ENCODE results near the gene GABARAPL1. TPM values are rescaled to one million over a fixed set of nuclear protein-coding genes. Genes with fewer than 3 reads are reported as not detected.

Gene GABARAPL1
- total RNA-seq, 4 donors from 2014 or later: 47.4 to 138 (median 70.2) TPM

DNA sequence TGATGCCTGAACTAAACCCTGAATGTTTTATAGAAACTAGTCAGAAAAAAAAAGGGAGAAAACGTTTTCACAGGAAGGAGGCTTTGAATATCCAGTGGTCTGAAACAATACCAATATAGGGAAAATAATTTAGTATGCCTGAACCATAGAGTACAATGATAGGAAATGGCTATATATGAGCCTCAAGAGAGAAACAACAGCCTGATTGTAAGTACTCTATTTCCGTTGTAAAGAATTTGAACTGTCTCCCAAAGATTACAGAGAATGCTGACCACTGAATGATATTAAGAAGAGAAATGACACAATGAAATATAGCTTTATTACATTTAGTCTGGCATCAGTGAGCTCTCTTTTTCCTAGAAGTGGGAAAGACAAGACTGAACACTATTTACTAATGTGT, 5.5 kb upstream of the GABARAPL1 start:
- no peak for DNase-seq
- no peaks in the 10 kb centered on the region for H3K27me3 ChIP-seq
- no peaks in the 10 kb centered on the region for H3K4me1 ChIP-seq
- no peaks in the 10 kb centered on the region for H3K36me3 ChIP-seq
- H3K9me3 ChIP-seq: no peaks in the 10 kb centered on the region
- no peak overlapping the region for H3K4me3 ChIP-seq
- no peak for TF ChIP-seq POLR2A (IDR thresholded peaks at IDR 0.05)
- TF ChIP-seq, protein P1, sequence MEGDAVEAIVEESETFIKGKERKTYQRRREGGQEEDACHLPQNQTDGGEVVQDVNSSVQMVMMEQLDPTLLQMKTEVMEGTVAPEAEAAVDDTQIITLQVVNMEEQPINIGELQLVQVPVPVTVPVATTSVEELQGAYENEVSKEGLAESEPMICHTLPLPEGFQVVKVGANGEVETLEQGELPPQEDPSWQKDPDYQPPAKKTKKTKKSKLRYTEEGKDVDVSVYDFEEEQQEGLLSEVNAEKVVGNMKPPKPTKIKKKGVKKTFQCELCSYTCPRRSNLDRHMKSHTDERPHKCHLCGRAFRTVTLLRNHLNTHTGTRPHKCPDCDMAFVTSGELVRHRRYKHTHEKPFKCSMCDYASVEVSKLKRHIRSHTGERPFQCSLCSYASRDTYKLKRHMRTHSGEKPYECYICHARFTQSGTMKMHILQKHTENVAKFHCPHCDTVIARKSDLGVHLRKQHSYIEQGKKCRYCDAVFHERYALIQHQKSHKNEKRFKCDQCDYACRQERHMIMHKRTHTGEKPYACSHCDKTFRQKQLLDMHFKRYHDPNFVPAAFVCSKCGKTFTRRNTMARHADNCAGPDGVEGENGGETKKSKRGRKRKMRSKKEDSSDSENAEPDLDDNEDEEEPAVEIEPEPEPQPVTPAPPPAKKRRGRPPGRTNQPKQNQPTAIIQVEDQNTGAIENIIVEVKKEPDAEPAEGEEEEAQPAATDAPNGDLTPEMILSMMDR (IDR thresholded peaks at IDR 0.05): no peak
- no peak overlapping the region for H3K27ac ChIP-seq

GRCh38 chr12:10210225-10210624, 2.5 kb upstream of the GABARAPL1 start:
- DNase-seq: no peak
- TF ChIP-seq, protein P1 (IDR thresholded peaks at IDR 0.05): no peak
- TF ChIP-seq POLR2A (IDR thresholded peaks at IDR 0.05): no peak

GRCh38 chr12:10211101-10211939, 1.4 kb upstream of the GABARAPL1 start:
- peak overlapping the region in 3 of 4 donors; percentile 96 to 99 (median 99) for H3K27ac ChIP-seq
- H3K4me1 ChIP-seq: peaks cover 0 to 9% (median 0%) of the 10 kb centered on the region in 4 donors
- H3K36me3 ChIP-seq: no peaks in the 10 kb centered on the region
- no peaks in the 10 kb centered on the region for H3K27me3 ChIP-seq
- peak in 1 of 3 donors; percentile 49 for DNase-seq
- TF ChIP-seq, protein P1 (IDR thresholded peaks at IDR 0.05): no peak
- no peak for TF ChIP-seq POLR2A (IDR thresholded peaks at IDR 0.05)
- peak overlapping the region in 1 of 4 donors; percentile 85 for H3K4me3 ChIP-seq
- H3K9me3 ChIP-seq: no peaks in the 10 kb centered on the region

More at GRCh38 chr12:10210225-10210624, 2.5 kb upstream of the GABARAPL1 start:
- no peak overlapping the region for H3K4me3 ChIP-seq
- H3K36me3 ChIP-seq: no peaks in the 10 kb centered on the region
- peaks cover 0 to 5% (median 0%) of the 10 kb centered on the region in 4 donors for H3K4me1 ChIP-seq
- no peaks in the 10 kb centered on the region for H3K9me3 ChIP-seq
- H3K27ac ChIP-seq: no peak overlapping the region
- no peaks in the 10 kb centered on the region for H3K27me3 ChIP-seq

GRCh38 chr12:10211940-10212738, 538 bp upstream of the GABARAPL1 start:
- H3K9me3 ChIP-seq: no peaks in the 10 kb centered on the region
- H3K4me3 ChIP-seq: peak overlapping the region; percentile 58 to 89 (median 80)
- H3K36me3 ChIP-seq: no peaks in the 10 kb centered on the region
- H3K4me1 ChIP-seq: peaks cover 0 to 9% (median 0%) of the 10 kb centered on the region in 4 donors
- peak overlapping the region; percentile 82 to 99 (median 98) for H3K27ac ChIP-seq
- H3K27me3 ChIP-seq: no peaks in the 10 kb centered on the region
- TF ChIP-seq, protein P1 (IDR thresholded peaks at IDR 0.05): no peak
- TF ChIP-seq POLR2A (IDR thresholded peaks at IDR 0.05): peak; percentile 84 to 92
- peak; percentile 77 to 99 (median 97) for DNase-seq

All from Peyer's patch (tissue), 4 donors.